ENCODE measurements around the gene ID4.

ID4 gene

GRCh38 chr6:19860235-19860877, 23.2 kb downstream of the ID4 start:
- DNase-seq = no peak

GRCh38 chr6:19864285-19864684, 27.1 kb downstream of the ID4 start:
- DNase-seq = no peak

GRCh38 chr6:19865178-19865577, 28.0 kb downstream of the ID4 start:
- DNase-seq = no peak

GRCh38 chr6:19866173-19866984, 29.2 kb downstream of the ID4 start:
- DNase-seq = no peak

- peak; percentile 44 for DNase-seq
These were observed 29.9 kb downstream of the ID4 start for GRCh38 chr6:19866985-19867627.

- DNase-seq = no peak
These were observed 32.3 kb downstream of the ID4 start for GRCh38 chr6:19869464-19869863.

- DNase-seq = no peak
These were observed 33.2 kb downstream of the ID4 start for GRCh38 chr6:19870322-19870721.

GRCh38 chr6:19873031-19873430, 35.9 kb downstream of the ID4 start:
- peak; percentile 19 for DNase-seq

- no peak for DNase-seq
These were observed 39.5 kb downstream of the ID4 start for GRCh38 chr6:19876672-19877071.

GRCh38 chr6:19879663-19880062, 42.5 kb downstream of the ID4 start:
- no peak for DNase-seq

GRCh38 chr6:19880066-19880465, 42.9 kb downstream of the ID4 start:
- no peak for DNase-seq

GRCh38 chr6:19891451-19891850, 54.3 kb downstream of the ID4 start:
- no peak for DNase-seq

All from fibroblast of skin of scalp (primary cell).